GM21423 (cell line): Measurements from ENCODE around the gene PSMG3.

Source experiments
- ATAC-seq: cut with Tn5 transposase; IDR thresholded peaks from one replicate; pipeline ENCODE4 v1.9.1; 2021; ENCODE audit warnings: mild to moderate bottlenecking, moderate library complexity; ENCODE audit not compliant: unreplicated experiment

The PSMG3 gene

GRCh38 chr7:1580422-1581030 is 10.7 kb upstream of the PSMG3 start:
- ATAC-seq = no peak

- peak; percentile 60 for ATAC-seq
Observed at GRCh38 chr7:1579481-1580421, 9.9 kb upstream of the PSMG3 start.

- no peak for ATAC-seq
Observed at GRCh38 chr7:1578513-1578912, 8.7 kb upstream of the PSMG3 start.

GRCh38 chr7:1576521-1577253 is 6.9 kb upstream of the PSMG3 start:
- ATAC-seq = no peak

GRCh38 chr7:1575809-1576208 is 6.0 kb upstream of the PSMG3 start:
- no peak for ATAC-seq

GRCh38 chr7:1572111-1572822 is 2.4 kb upstream of the PSMG3 start:
- ATAC-seq = no peak

GRCh38 chr7:1569440-1569832 is 396 bp downstream of the PSMG3 start:
- ATAC-seq = no peak

- ATAC-seq = no peak
Observed at GRCh38 chr7:1569016-1569415, 816 bp downstream of the PSMG3 start.

- no peak for ATAC-seq
Observed at GRCh38 chr7:1567896-1568510, 1.8 kb downstream of the PSMG3 start.

- ATAC-seq = no peak
Observed at GRCh38 chr7:1567049-1567771, 2.6 kb downstream of the PSMG3 start.

- no peak for ATAC-seq
Observed at GRCh38 chr7:1566687-1567048, 3.2 kb downstream of the PSMG3 start.

GRCh38 chr7:1564603-1565022 is 5.2 kb downstream of the PSMG3 start:
- ATAC-seq = no peak

- no peak for ATAC-seq
Observed at GRCh38 chr7:1563981-1564602, 5.7 kb downstream of the PSMG3 start.

GRCh38 chr7:1562597-1563051 is 7.2 kb downstream of the PSMG3 start:
- ATAC-seq = no peak

GRCh38 chr7:1562116-1562515 is 7.7 kb downstream of the PSMG3 start:
- ATAC-seq = no peak

GRCh38 chr7:1561036-1561940 is 8.5 kb downstream of the PSMG3 start:
- no peak for ATAC-seq

- no peak for ATAC-seq
Observed at GRCh38 chr7:1560620-1561031, 9.2 kb downstream of the PSMG3 start.
